ENCODE results near the gene ZNF384. TPM values are rescaled to one million over a fixed set of nuclear protein-coding genes. Genes with fewer than 3 reads are reported as not detected.

Gene ZNF384
- total and polyA plus RNA-seq, 7 experiments from 2014 or later: 23.8 to 98.2 (median 64.5) TPM

GRCh38 chr12:6696690-6697583 is 7.8 kb upstream of the ZNF384 start:
- H3K4me3 Mint-ChIP-seq: no peak overlapping the region
- peak overlapping the region in 4 of 9 donors; percentile 6 to 32 (median 16) for H3K27ac Mint-ChIP-seq
- no peak overlapping the region for H3K27ac ChIP-seq (ENCODE audit: low read depth, low read length)
- peaks cover 5 to 8% of the 10 kb centered on the region in 2 donors for H3K4me1 ChIP-seq (ENCODE audit: control insufficient read depth in 2 of 2, insufficient read depth in 2 of 2, low read length in 2 of 2)
- H3K4me3 ChIP-seq (ENCODE audit: low read length): no peak overlapping the region
- peaks cover 0 to 4% (median 0%) of the 10 kb centered on the region in 5 donors for H3K36me3 Mint-ChIP-seq
- peaks cover 9 to 38% (median 28%) of the 10 kb centered on the region in 7 donors for H3K4me1 Mint-ChIP-seq
- ChIA-PET POLR2A (interaction anchor here (0.5 to 0.6 kb wide), 2 partner anchors 29 to 79 kb away, joined by 3 read pairs; no protein-coding TSS in a partner anchor), CTCF (interaction anchor here (0.8 kb wide), 1 partner anchor 37 kb away, joined by 3 read pairs; no protein-coding TSS in a partner anchor)
- intact Hi-C loops (cut with micrococcal nuclease): no loop called here
- peaks cover 0 to 1% (median 0%) of the 10 kb centered on the region in 11 donors for H3K9me3 Mint-ChIP-seq
- peaks cover 0 to 4% (median 0%) of the 10 kb centered on the region in 3 experiments for H3K36me3 ChIP-seq (ENCODE audit: control insufficient read depth in 2 of 3, insufficient read depth in 3 of 3, low read length in 3 of 3)
- peaks cover 0 to 6% of the 10 kb centered on the region in 2 donors for H3K27me3 ChIP-seq (ENCODE audit: control insufficient read depth in 2 of 2, insufficient read depth in 2 of 2, low read length in 2 of 2)
- no peaks in the 10 kb centered on the region for H3K9me3 ChIP-seq (ENCODE audit: control insufficient read depth in 2 of 3, low read length in 3 of 3)
- DNase-seq (no peak), ATAC-seq (no peak)
- peaks cover 0 to 40% (median 21%) of the 10 kb centered on the region in 5 donors for H3K27me3 Mint-ChIP-seq

- intact Hi-C loops (cut with micrococcal nuclease): no loop called here
- peaks cover 0 to 4% (median 0%) of the 10 kb centered on the region in 3 experiments for H3K36me3 ChIP-seq (ENCODE audit: control insufficient read depth in 2 of 3, insufficient read depth in 3 of 3, low read length in 3 of 3)
- peaks cover under 1% of the 10 kb centered on the region in 2 donors for H3K4me1 ChIP-seq (ENCODE audit: control insufficient read depth in 2 of 2, insufficient read depth in 2 of 2, low read length in 2 of 2)
- ATAC-seq (no peak), DNase-seq (no peak)
- H3K27ac ChIP-seq (ENCODE audit: low read depth, low read length): no peak overlapping the region
- no peaks in the 10 kb centered on the region for H3K9me3 ChIP-seq (ENCODE audit: control insufficient read depth in 2 of 3, low read length in 3 of 3)
- no peak overlapping the region for H3K4me3 ChIP-seq (ENCODE audit: low read length)
- ChIA-PET CTCF (interaction anchor here (1.5 kb wide), 1 partner anchor 10 kb away, joined by 3 read pairs; no protein-coding TSS in a partner anchor), POLR2A (interaction anchor here (0.5 to 0.6 kb wide), 2 partner anchors 232 to 372 kb away, joined by 3 read pairs; no protein-coding TSS in a partner anchor)
- Mint-ChIP-seq H3K4me1 (peaks cover 6 to 31% (median 16%) of the 10 kb centered on the region in 7 donors), H3K9me3 (no peaks in the 10 kb centered on the region), H3K27me3 (peaks cover 0 to 27% (median 8%) of the 10 kb centered on the region in 5 donors), H3K27ac (no peak overlapping the region), H3K4me3 (no peak overlapping the region), H3K36me3 (peaks cover 0 to 4% (median 0%) of the 10 kb centered on the region in 5 donors)
- no peaks in the 10 kb centered on the region for H3K27me3 ChIP-seq (ENCODE audit: control insufficient read depth in 2 of 2, insufficient read depth in 2 of 2, low read length in 2 of 2)
Measured at GRCh38 chr12:6695313-6696045, 6.3 kb upstream of the ZNF384 start.

GRCh38 chr12:6694701-6695100 is 5.5 kb upstream of the ZNF384 start:
- ChIA-PET CTCF (no interaction called here), POLR2A (no interaction called here)
- intact Hi-C loops (cut with micrococcal nuclease): no loop called here
- Histone ChIP-seq H3K27me3 (ENCODE audit: control insufficient read depth in 2 of 2, insufficient read depth in 2 of 2, low read length in 2 of 2) (no peaks in the 10 kb centered on the region), H3K4me1 (ENCODE audit: control insufficient read depth in 2 of 2, insufficient read depth in 2 of 2, low read length in 2 of 2) (peaks cover 7 to 8% of the 10 kb centered on the region in 2 donors), H3K9me3 (ENCODE audit: control insufficient read depth in 2 of 3, low read length in 3 of 3) (no peaks in the 10 kb centered on the region), H3K36me3 (ENCODE audit: control insufficient read depth in 2 of 3, insufficient read depth in 3 of 3, low read length in 3 of 3) (peaks cover 0 to 4% (median 0%) of the 10 kb centered on the region in 3 experiments), H3K27ac (ENCODE audit: low read depth, low read length) (no peak overlapping the region), H3K4me3 (ENCODE audit: low read length) (no peak overlapping the region)
- ATAC-seq: no peak
- Mint-ChIP-seq H3K4me1 (peaks cover 10 to 33% (median 22%) of the 10 kb centered on the region in 7 donors), H3K9me3 (no peaks in the 10 kb centered on the region), H3K27ac (peak overlapping the region in 1 of 9 donors; percentile 78), H3K4me3 (no peak overlapping the region), H3K36me3 (peaks cover 0 to 4% (median 0%) of the 10 kb centered on the region in 5 donors), H3K27me3 (peaks cover 0 to 25% (median 7%) of the 10 kb centered on the region in 5 donors)
- DNase-seq: no peak

- peaks cover 0 to 4% (median 0%) of the 10 kb centered on the region in 5 donors for H3K36me3 Mint-ChIP-seq
- peaks cover 0 to 17% (median 0%) of the 10 kb centered on the region in 5 donors for H3K27me3 Mint-ChIP-seq
- ChIA-PET CTCF (no interaction called here), POLR2A (no interaction called here)
- intact Hi-C loops (cut with micrococcal nuclease): no loop called here
- Histone ChIP-seq H3K9me3 (ENCODE audit: control insufficient read depth in 2 of 3, low read length in 3 of 3) (no peaks in the 10 kb centered on the region), H3K36me3 (ENCODE audit: control insufficient read depth in 2 of 3, insufficient read depth in 3 of 3, low read length in 3 of 3) (peaks cover 0 to 6% (median 0%) of the 10 kb centered on the region in 3 experiments), H3K4me3 (ENCODE audit: low read length) (no peak overlapping the region), H3K27me3 (ENCODE audit: control insufficient read depth in 2 of 2, insufficient read depth in 2 of 2, low read length in 2 of 2) (no peaks in the 10 kb centered on the region), H3K4me1 (ENCODE audit: control insufficient read depth in 2 of 2, insufficient read depth in 2 of 2, low read length in 2 of 2) (peaks cover 7 to 8% of the 10 kb centered on the region in 2 donors), H3K27ac (ENCODE audit: low read depth, low read length) (no peak overlapping the region)
- peaks cover 5 to 29% (median 20%) of the 10 kb centered on the region in 7 donors for H3K4me1 Mint-ChIP-seq
- H3K4me3 Mint-ChIP-seq: no peak overlapping the region
- peak overlapping the region in 2 of 9 donors; percentile 44 to 59 for H3K27ac Mint-ChIP-seq
- DNase-seq (no peak), ATAC-seq (no peak)
- H3K9me3 Mint-ChIP-seq: no peaks in the 10 kb centered on the region
Measured at GRCh38 chr12:6693832-6694355, 4.7 kb upstream of the ZNF384 start.

GRCh38 chr12:6692888-6693287 is 3.7 kb upstream of the ZNF384 start:
- peaks cover 0 to 7% (median 0%) of the 10 kb centered on the region in 3 experiments for H3K36me3 ChIP-seq (ENCODE audit: control insufficient read depth in 2 of 3, insufficient read depth in 3 of 3, low read length in 3 of 3)
- no peaks in the 10 kb centered on the region for H3K27me3 ChIP-seq (ENCODE audit: control insufficient read depth in 2 of 2, insufficient read depth in 2 of 2, low read length in 2 of 2)
- Mint-ChIP-seq H3K4me3 (peak overlapping the region in 1 of 10 donors; percentile 39), H3K9me3 (no peaks in the 10 kb centered on the region), H3K27me3 (peaks cover 0 to 7% (median 0%) of the 10 kb centered on the region in 5 donors), H3K36me3 (peaks cover 0 to 4% (median 0%) of the 10 kb centered on the region in 5 donors), H3K4me1 (peaks cover 11 to 35% (median 25%) of the 10 kb centered on the region in 7 donors), H3K27ac (peak overlapping the region in 4 of 9 donors; percentile 9 to 83 (median 34))
- no peak overlapping the region for H3K27ac ChIP-seq (ENCODE audit: low read depth, low read length)
- POLR2A ChIA-PET: interaction anchor here (0.8 to 1.6 kb wide), 2 partner anchors 31 to 113 kb away, joined by 3 to 8 read pairs; partner anchors contain the start of gene COPS7A
- no peak for ATAC-seq
- H3K4me1 ChIP-seq (ENCODE audit: control insufficient read depth in 2 of 2, insufficient read depth in 2 of 2, low read length in 2 of 2): peaks cover 12 to 13% of the 10 kb centered on the region in 2 donors
- DNase-seq: no peak
- no peak overlapping the region for H3K4me3 ChIP-seq (ENCODE audit: low read length)
- no peaks in the 10 kb centered on the region for H3K9me3 ChIP-seq (ENCODE audit: control insufficient read depth in 2 of 3, low read length in 3 of 3)
- intact Hi-C loops (cut with micrococcal nuclease): no loop called here
- CTCF ChIA-PET: interaction anchor here (0.6 kb wide), 1 partner anchor 122 kb away, joined by 3 read pairs; no protein-coding TSS in a partner anchor

- H3K27ac ChIP-seq (ENCODE audit: low read depth, low read length): no peak overlapping the region
- Mint-ChIP-seq H3K27me3 (peaks cover 0 to 3% (median 0%) of the 10 kb centered on the region in 5 donors), H3K36me3 (peaks cover 0 to 15% (median 3%) of the 10 kb centered on the region in 5 donors), H3K9me3 (no peaks in the 10 kb centered on the region), H3K27ac (peak overlapping the region in 1 of 9 donors; percentile 58), H3K4me1 (peaks cover 26 to 49% (median 39%) of the 10 kb centered on the region in 7 donors), H3K4me3 (peak overlapping the region in 1 of 10 donors; percentile 16)
- H3K4me3 ChIP-seq (ENCODE audit: low read length): no peak overlapping the region
- H3K36me3 ChIP-seq (ENCODE audit: control insufficient read depth in 2 of 3, insufficient read depth in 3 of 3, low read length in 3 of 3): peaks cover 0 to 7% (median 0%) of the 10 kb centered on the region in 3 experiments
- peaks cover 17 to 19% of the 10 kb centered on the region in 2 donors for H3K4me1 ChIP-seq (ENCODE audit: control insufficient read depth in 2 of 2, insufficient read depth in 2 of 2, low read length in 2 of 2)
- POLR2A ChIA-PET: interaction anchor here (0.6 to 3.6 kb wide), 5 partner anchors 8 to 160 kb away, joined by 3 to 67 read pairs (median 8); partner anchors contain the start of genes COPS7A, PIANP and USP5
- no peaks in the 10 kb centered on the region for H3K27me3 ChIP-seq (ENCODE audit: control insufficient read depth in 2 of 2, insufficient read depth in 2 of 2, low read length in 2 of 2)
- DNase-seq: no peak
- CTCF ChIA-PET: interaction anchor here (0.6 to 0.7 kb wide), 2 partner anchors 63 to 72 kb away, joined by 3 to 7 read pairs; no protein-coding TSS in a partner anchor
- intact Hi-C loops (cut with micrococcal nuclease): no loop called here
- no peaks in the 10 kb centered on the region for H3K9me3 ChIP-seq (ENCODE audit: control insufficient read depth in 2 of 3, low read length in 3 of 3)
- no peak for ATAC-seq
Measured at GRCh38 chr12:6691473-6691872, 2.3 kb upstream of the ZNF384 start.
